Cardiac fibroblast (primary cell): ENCODE measurements around the gene ALDH5A1.

ENCODE experiments used
- DNase-seq, 2 donors: peaks; one replicate each; pipeline versions ENCODE4 v3.0.0 to v3.0.0-alpha.2; 2010; ENCODE audit warnings: low read depth in 2 of 2
- H3K4me3 ChIP-seq, 2 donors: replicated peaks in 1 of 2; 1 replicate in 1 of 2; 2 replicates in 1 of 2; pipeline ENCODE4 v1.5.1; 2011; ENCODE audit warnings: low read depth in 2 of 2, low read length in 2 of 2, mild to moderate bottlenecking in 2 of 2, moderate library complexity in 1 of 2
- CTCF ChIP-seq: IDR thresholded peaks from one replicate; pipeline ENCODE4 v1.5.1; 2011; ENCODE audit warnings: low read depth, mild to moderate bottlenecking, low read length, inconsistent platforms

The ALDH5A1 gene

GRCh38 chr6:24493945-24494820, 586 bp upstream of the ALDH5A1 start:
- TF ChIP-seq CTCF = no peak
- DNase-seq = no peak
- H3K4me3 ChIP-seq = peak overlapping the region; percentile 49 to 59

GRCh38 chr6:24497254-24497970, 2.6 kb downstream of the ALDH5A1 start:
- no peak for DNase-seq
- TF ChIP-seq CTCF = no peak
- H3K4me3 ChIP-seq = no peak overlapping the region

- TF ChIP-seq CTCF = no peak
- no peak overlapping the region for H3K4me3 ChIP-seq
- no peak for DNase-seq
These were observed 5.9 kb downstream of the ALDH5A1 start for GRCh38 chr6:24500683-24501082.

DNA sequence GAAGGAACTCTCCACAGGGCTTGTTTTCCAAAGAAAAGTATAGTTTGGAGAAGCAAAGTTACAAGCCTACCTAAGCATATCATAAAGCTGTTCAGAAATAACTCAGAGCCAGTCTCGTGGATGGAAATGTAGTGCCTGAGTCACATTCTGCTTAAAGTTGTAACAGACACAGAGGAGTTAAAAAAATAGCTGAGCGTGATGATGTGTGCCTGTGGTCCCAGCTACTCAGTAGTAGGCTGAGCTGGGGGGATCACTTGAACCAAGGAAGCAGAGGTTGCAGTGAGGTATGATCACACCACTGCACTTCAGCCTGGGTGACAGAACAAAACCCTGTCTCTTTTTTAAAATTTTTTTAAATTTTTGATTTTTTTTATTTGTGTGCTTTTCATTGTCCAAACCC, 6.6 kb downstream of the ALDH5A1 start:
- DNase-seq = no peak
- no peak overlapping the region for H3K4me3 ChIP-seq
- no peak for TF ChIP-seq CTCF

- TF ChIP-seq CTCF = no peak
- H3K4me3 ChIP-seq = no peak overlapping the region
- DNase-seq = no peak
These were observed 7.1 kb downstream of the ALDH5A1 start for GRCh38 chr6:24501914-24502313.

DNA sequence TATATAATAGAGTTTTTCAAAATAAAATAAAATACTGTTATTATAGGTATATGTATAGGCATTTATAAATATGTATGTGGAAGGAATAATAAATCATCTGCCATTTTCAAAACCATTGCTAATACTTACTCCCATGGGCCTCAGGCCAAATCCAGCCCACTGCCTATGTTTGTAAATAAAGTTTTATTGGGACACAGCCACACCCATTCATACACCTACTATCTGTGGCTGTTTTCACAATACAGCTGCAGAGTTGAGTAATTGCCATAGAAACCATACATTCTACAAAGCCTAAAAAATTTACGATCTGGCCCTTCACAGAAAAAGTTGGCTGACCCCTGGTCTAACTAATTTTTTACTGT, 9.5 kb downstream of the ALDH5A1 start:
- DNase-seq = no peak
- H3K4me3 ChIP-seq = no peak overlapping the region
- no peak for TF ChIP-seq CTCF
